Endothelial cell of umbilical vein (primary cell): ENCODE data around the gene SLC49A3. TPM values are rescaled to one million over a fixed set of nuclear protein-coding genes. Genes with fewer than 3 reads are reported as not detected.

Experiments used
- BruUV-seq: library from RNA; stranded (reverse); fragments of 400-500 nt; replicated peaks from 2 replicates; lab custom pipeline; 2021; lab: Mats Ljungman, UMichigan
- CTCF ChIA-PET: fragments of 300-600, 350-600 bp; sonication (Branson Sonifier 250); formaldehyde crosslinking; loops from one replicate; lab custom pipeline; 2021; ENCODE audit warnings: antibody characterized with exemption, inconsistent platforms; lab: Charles Lee
- POLR2A ChIA-PET: fragments of 300-600, 350-600 bp; sonication (Branson Sonifier 250); formaldehyde crosslinking; loops from one replicate; lab custom pipeline; 2021; ENCODE audit warnings: antibody characterized with exemption, inconsistent platforms; lab: Charles Lee
- DNase-seq: peaks from one replicate; pipeline ENCODE4 v3.0.0-alpha.2; 2011; ENCODE audit warnings: low read depth, low spot score
- FAIRE-seq: peaks from 2 replicates; lab custom pipeline; 2011; peaks lifted over from hg19 to GRCh38; lab: Jason Lieb, UNC
- H2AFZ ChIP-seq: 2 replicates; pipeline ENCODE4 v1.6.0; 2012; ENCODE audit warnings: low read depth, low read length, control low read depth, inconsistent platforms
- H3K27ac ChIP-seq: 2 replicates; pipeline ENCODE4 v1.5.1; 2011; ENCODE audit warnings: low read depth, mild to moderate bottlenecking, control low read depth, low read length, moderate library complexity; ENCODE audit not compliant: insufficient read depth
- H3K27me3 ChIP-seq, 2 experiments: 2 replicates each; pipeline versions ENCODE4 v1.6.0 to v1.6.1; 2011; ENCODE audit warnings: low read length in 2 of 2, mixed read lengths in 1 of 2; ENCODE audit not compliant: control insufficient read depth in 2 of 2, insufficient read depth in 2 of 2
- H3K36me3 ChIP-seq, 2 experiments: 2 replicates in 1 of 2; 3 replicates in 1 of 2; pipeline ENCODE4 v1.5.1; 2011; ENCODE audit warnings: low read length in 2 of 2, mild to moderate bottlenecking in 1 of 2, moderate library complexity in 1 of 2; ENCODE audit not compliant: control insufficient read depth in 2 of 2, insufficient read depth in 2 of 2; ENCODE audit errors: extremely low read depth in 1 of 2
- H3K4me1 ChIP-seq: 3 replicates; pipeline ENCODE4 v1.5.1; 2011; ENCODE audit warnings: mild to moderate bottlenecking, low read length; ENCODE audit not compliant: control insufficient read depth, insufficient read depth; ENCODE audit errors: extremely low read depth
- H3K4me2 ChIP-seq: 2 replicates; pipeline ENCODE4 v1.6.1; 2011; ENCODE audit warnings: low read length, control low read depth, mixed read lengths; ENCODE audit not compliant: insufficient read depth
- H3K4me3 ChIP-seq, 3 experiments: fragments of 200-600 bp in 1 of 3; sonication (generic), shearing (Covaris generic) in 1 of 3; replicated peaks in 1 of 3; 2 replicates each; pipeline ENCODE4 v1.5.1; 2011 to 2016; ENCODE audit warnings: control low read depth in 3 of 3, low read length in 3 of 3, mild to moderate bottlenecking in 2 of 3, inconsistent platforms in 1 of 3, low read depth in 1 of 3, moderate library complexity in 1 of 3; ENCODE audit not compliant: insufficient read depth in 1 of 3
- H3K79me2 ChIP-seq: 2 replicates; pipeline ENCODE4 v1.6.0; 2012; ENCODE audit warnings: low read length, inconsistent platforms; ENCODE audit not compliant: control insufficient read depth, insufficient read depth
- H3K9ac ChIP-seq: replicated peaks from 2 replicates; pipeline ENCODE3; 2011; ENCODE audit warnings: low read length, control low read depth; ENCODE audit not compliant: insufficient read depth; ENCODE audit errors: extremely low read depth
- H3K9me1 ChIP-seq: replicated peaks from 3 replicates; pipeline ENCODE4 v1.6.0; 2011; ENCODE audit warnings: mild to moderate bottlenecking, low read length; ENCODE audit not compliant: control insufficient read depth, insufficient read depth; ENCODE audit errors: extremely low read depth
- H3K9me3 ChIP-seq: replicated peaks from 2 replicates; pipeline ENCODE4 v1.5.1; 2012; ENCODE audit warnings: low read length, inconsistent platforms; ENCODE audit not compliant: control insufficient read depth, insufficient read depth
- H4K20me1 ChIP-seq: replicated peaks from 2 replicates; pipeline ENCODE3; 2011; ENCODE audit warnings: mild to moderate bottlenecking, low read length; ENCODE audit not compliant: control insufficient read depth, insufficient read depth; ENCODE audit errors: extremely low read depth
- EZH2 ChIP-seq: IDR thresholded peaks from 2 replicates; pipeline ENCODE4 v1.6.1; 2012; ENCODE audit warnings: borderline replicate concordance, low read depth, mild to moderate bottlenecking, moderate library complexity, low read length, inconsistent platforms; ENCODE audit not compliant: severe bottlenecking
- FOS ChIP-seq: IDR thresholded peaks from 2 replicates; pipeline ENCODE4 v1.6.1; 2011; ENCODE audit warnings: mild to moderate bottlenecking, low read length, moderate library complexity, borderline replicate concordance; ENCODE audit not compliant: insufficient read depth
- GATA2 ChIP-seq: IDR thresholded peaks from 2 replicates; pipeline ENCODE4 v1.7.0; 2011; ENCODE audit warnings: low read depth, mild to moderate bottlenecking, moderate library complexity, mixed read lengths, low read length; ENCODE audit not compliant: insufficient read length, insufficient read depth
- JUN ChIP-seq: IDR thresholded peaks from 2 replicates; pipeline ENCODE4 v1.6.1; 2011; ENCODE audit warnings: borderline replicate concordance, low read depth; ENCODE audit not compliant: insufficient read length, insufficient read depth
- MYC ChIP-seq: IDR thresholded peaks from one replicate; pipeline ENCODE4 v1.6.1; 2011; ENCODE audit warnings: mild to moderate bottlenecking, low read depth, low read length
- POLR2A ChIP-seq: IDR thresholded peaks from 2 replicates; pipeline ENCODE4 v1.6.1; 2012; ENCODE audit warnings: low read depth, mild to moderate bottlenecking, control low read depth, low read length
- POLR2AphosphoS5 ChIP-seq: IDR thresholded peaks from 2 replicates; pipeline ENCODE4 v1.6.1; 2012; ENCODE audit warnings: low read depth, mild to moderate bottlenecking, control low read depth, low read length, moderate library complexity; ENCODE audit not compliant: insufficient read depth
- dilution Hi-C: fragments of 300-500 bp; cut with MboI; formaldehyde crosslinking; loops from one replicate; pipeline ENCODE4 v1.15.0; 2019; ENCODE audit warnings: low sequenced_read_pairs; ENCODE audit not compliant: extremely low pct_ligation_motif_present
- intact Hi-C: fragments of 100-400 bp; cut with micrococcal nuclease; formaldehyde crosslinking; loops from one replicate; pipeline ENCODE4 v1.10.0; 2022
- polyA plus RNA-seq, 4 experiments: library from polyadenylated mRNA; depleted of rRNA in 3 of 4; stranded (reverse) in 3 of 4; unstranded in 1 of 4; fragments of >200 nt; gene quantifications; 2 replicates each; pipeline versions ENCODE4 v1.2.1 to v1.2.3, GENCODE V29; 2011 to 2012; ENCODE audit warnings: missing spikeins in 1 of 4
- total RNA-seq: library from RNA; stranded (reverse); gene quantifications from 2 replicates; pipeline ENCODE4 v1.2.3, GENCODE V29; 2021
- TF ChIP-seq, protein P1 (sequence below), 2 donors: IDR thresholded peaks; 1 replicate in 1 of 2; 2 replicates in 1 of 2; pipeline ENCODE4 v1.5.1; 2011; ENCODE audit warnings: low read length in 2 of 2, mild to moderate bottlenecking in 2 of 2, moderate library complexity in 2 of 2, control low read depth in 1 of 2, inconsistent platforms in 1 of 2, low read depth in 1 of 2; ENCODE audit not compliant: insufficient read depth in 1 of 2; ENCODE audit errors: extremely low read depth in 1 of 2
- TF ChIP-seq, protein P2 (sequence below): IDR thresholded peaks from 2 replicates; pipeline ENCODE4 v1.6.1; 2011; ENCODE audit not compliant: insufficient read depth, insufficient read length

The SLC49A3 gene
- total and polyA plus RNA-seq, 2 donors (not counting 3 experiments of a cell fraction or from before 2014, with no cell fraction given): 4.2 to 11.5 TPM

- no peak overlapping the region for H3K4me3 ChIP-seq
- H2AFZ ChIP-seq: no peak overlapping the region
- ChIA-PET POLR2A (no interaction called here), CTCF (no interaction called here)
- intact Hi-C loops: no loop called here
- no peak overlapping the region for H3K27ac ChIP-seq
- H3K4me2 ChIP-seq: no peak overlapping the region
- H3K36me3 ChIP-seq: no peaks in the 10 kb centered on the region
- H3K79me2 ChIP-seq: no peaks in the 10 kb centered on the region
- dilution Hi-C loops: no loop called here
- FAIRE-seq (no peak), DNase-seq (no peak)
- no TSS peak for BruUV-seq
- H3K4me1 ChIP-seq: no peaks in the 10 kb centered on the region
- no peaks in the 10 kb centered on the region for H3K9me1 ChIP-seq
- H3K27me3 ChIP-seq: no peaks in the 10 kb centered on the region
- TF ChIP-seq MYC: no peak
- TF ChIP-seq, protein P1, sequence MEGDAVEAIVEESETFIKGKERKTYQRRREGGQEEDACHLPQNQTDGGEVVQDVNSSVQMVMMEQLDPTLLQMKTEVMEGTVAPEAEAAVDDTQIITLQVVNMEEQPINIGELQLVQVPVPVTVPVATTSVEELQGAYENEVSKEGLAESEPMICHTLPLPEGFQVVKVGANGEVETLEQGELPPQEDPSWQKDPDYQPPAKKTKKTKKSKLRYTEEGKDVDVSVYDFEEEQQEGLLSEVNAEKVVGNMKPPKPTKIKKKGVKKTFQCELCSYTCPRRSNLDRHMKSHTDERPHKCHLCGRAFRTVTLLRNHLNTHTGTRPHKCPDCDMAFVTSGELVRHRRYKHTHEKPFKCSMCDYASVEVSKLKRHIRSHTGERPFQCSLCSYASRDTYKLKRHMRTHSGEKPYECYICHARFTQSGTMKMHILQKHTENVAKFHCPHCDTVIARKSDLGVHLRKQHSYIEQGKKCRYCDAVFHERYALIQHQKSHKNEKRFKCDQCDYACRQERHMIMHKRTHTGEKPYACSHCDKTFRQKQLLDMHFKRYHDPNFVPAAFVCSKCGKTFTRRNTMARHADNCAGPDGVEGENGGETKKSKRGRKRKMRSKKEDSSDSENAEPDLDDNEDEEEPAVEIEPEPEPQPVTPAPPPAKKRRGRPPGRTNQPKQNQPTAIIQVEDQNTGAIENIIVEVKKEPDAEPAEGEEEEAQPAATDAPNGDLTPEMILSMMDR (IDR thresholded peaks at IDR 0.05; ENCODE audit: extremely low read depth in 1 of 2, insufficient read depth in 1 of 2, low read depth in 1 of 2, low read length in 2 of 2): no peak
- TF ChIP-seq, protein P2, sequence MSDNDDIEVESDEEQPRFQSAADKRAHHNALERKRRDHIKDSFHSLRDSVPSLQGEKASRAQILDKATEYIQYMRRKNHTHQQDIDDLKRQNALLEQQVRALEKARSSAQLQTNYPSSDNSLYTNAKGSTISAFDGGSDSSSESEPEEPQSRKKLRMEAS: no peak
- H4K20me1 ChIP-seq: no peaks in the 10 kb centered on the region
- H3K9me3 ChIP-seq: no peaks in the 10 kb centered on the region
- H3K9ac ChIP-seq: no peak overlapping the region
Observed at GRCh38 chr4:649751-650310, 39.1 kb downstream of the SLC49A3 start.

- ChIA-PET CTCF (no interaction called here), POLR2A (no interaction called here)
Observed at GRCh38 chr4:649293-649625, 39.7 kb downstream of the SLC49A3 start.

More at GRCh38 chr4:649293-649625, 39.7 kb downstream of the SLC49A3 start:
- Histone ChIP-seq H3K9me3 (no peaks in the 10 kb centered on the region), H4K20me1 (no peaks in the 10 kb centered on the region), H3K4me3 (no peak overlapping the region), H3K27me3 (no peaks in the 10 kb centered on the region), H3K27ac (no peak overlapping the region), H2AFZ (no peak overlapping the region), H3K9ac (no peak overlapping the region), H3K9me1 (no peaks in the 10 kb centered on the region), H3K4me1 (no peaks in the 10 kb centered on the region), H3K36me3 (no peaks in the 10 kb centered on the region), H3K79me2 (no peaks in the 10 kb centered on the region), H3K4me2 (no peak overlapping the region)
- BruUV-seq: no TSS peak
- intact Hi-C loops (no loop called here), dilution Hi-C loops (no loop called here)
- TF ChIP-seq, protein P1 (IDR thresholded peaks at IDR 0.05; ENCODE audit: extremely low read depth in 1 of 2, insufficient read depth in 1 of 2, low read depth in 1 of 2, low read length in 2 of 2): no peak
- TF ChIP-seq FOS: no peak
- no peak for TF ChIP-seq POLR2A
- TF ChIP-seq MYC: no peak
- no peak for TF ChIP-seq JUN
- no peak for TF ChIP-seq EZH2
- TF ChIP-seq, protein P2: no peak
- no peak for TF ChIP-seq POLR2AphosphoS5
- no peak for TF ChIP-seq GATA2
- DNase-seq: no peak
- FAIRE-seq: no peak
